T-cell (primary cell): ENCODE data around the gene PTPRB. TPM values are rescaled to one million over a fixed set of nuclear protein-coding genes. Genes with fewer than 3 reads are reported as not detected.
A peak's percentile ranks its signal among the peaks of the same experiment; 100 is the strongest.

ENCODE experiments used
- ATAC-seq, 4 experiments: fragments of 200-7000 bp in 3 of 4; fragments of 150-1000 bp in 1 of 4; cut with Tn5 transposase; replicated peaks in 1 of 4; 1 replicate in 3 of 4; 2 replicates in 1 of 4; pipeline ENCODE4 v1.10.0; 2021; ENCODE audit warnings: moderate library complexity in 3 of 4, mild to moderate bottlenecking in 2 of 4, moderate number of reproducible peaks in 1 of 4
- CTCF ChIA-PET, 2 donors: fragments of 300-600 bp; sonication (Branson Sonifier 250); formaldehyde crosslinking; loops; one replicate each; lab custom pipeline; 2022; ENCODE audit warnings: antibody characterized with exemption in 2 of 2; lab: Charles Lee
- POLR2A ChIA-PET, 2 donors: fragments of 300-600 bp; sonication (Branson Sonifier 250); formaldehyde crosslinking; loops; one replicate each; lab custom pipeline; 2022; ENCODE audit warnings: antibody characterized with exemption in 2 of 2; lab: Charles Lee
- DNase-seq, 35 experiments: peaks; one replicate each; pipeline versions ENCODE4 v3.0.0 to v3.0.0-alpha.2; 2013 to 2023
- H3K27ac ChIP-seq: one replicate; pipeline ENCODE4 v1.5.1; 2013; ENCODE audit warnings: low read length
- H3K27me3 ChIP-seq, 2 experiments: replicated peaks in 1 of 2; 1 replicate in 1 of 2; 2 replicates in 1 of 2; pipeline versions ENCODE4 v1.6.1 to v1.7.0; 2013; ENCODE audit warnings: low read length in 1 of 2, mixed read lengths in 1 of 2; ENCODE audit not compliant: control insufficient read depth in 2 of 2, insufficient read depth in 2 of 2; ENCODE audit errors: extremely low read depth in 1 of 2
- H3K36me3 ChIP-seq, 2 donors: 1 replicate in 1 of 2; 2 replicates in 1 of 2; pipeline versions ENCODE4 v1.6.1 to v1.7.0; 2013; ENCODE audit warnings: low read length in 1 of 2; ENCODE audit not compliant: control insufficient read depth in 2 of 2, insufficient read depth in 1 of 2; ENCODE audit errors: extremely low read depth in 1 of 2
- H3K4me1 ChIP-seq, 2 experiments: 1 replicate in 1 of 2; 2 replicates in 1 of 2; pipeline versions ENCODE4 v1.6.1 to v1.7.0; 2013; ENCODE audit warnings: low read length in 2 of 2, mixed read lengths in 1 of 2; ENCODE audit not compliant: insufficient read depth in 2 of 2, control insufficient read depth in 1 of 2; ENCODE audit errors: extremely low read depth in 1 of 2
- H3K4me3 ChIP-seq, 2 donors: 1 replicate in 1 of 2; 2 replicates in 1 of 2; pipeline versions ENCODE4 v1.5.1 to v1.7.0; 2013; ENCODE audit warnings: mild to moderate bottlenecking in 2 of 2, low read length in 1 of 2, moderate library complexity in 1 of 2; ENCODE audit not compliant: control insufficient read depth in 1 of 2; ENCODE audit errors: extremely low read depth in 1 of 2
- H3K9me3 ChIP-seq: 2 replicates; pipeline ENCODE4 v1.7.0; 2013
- H3K27ac Mint-ChIP-seq, 2 donors: one replicate each; pipeline ENCODE4 v1.8.0; 2020 to 2021; ENCODE audit warnings: mild to moderate bottlenecking in 2 of 2, mixed read lengths in 2 of 2
- H3K27me3 Mint-ChIP-seq, 2 donors: one replicate each; pipeline ENCODE4 v1.8.0; 2021 to 2022; ENCODE audit warnings: mixed read lengths in 2 of 2
- H3K36me3 Mint-ChIP-seq: one replicate; pipeline ENCODE4 v1.8.0; 2021; ENCODE audit warnings: mixed read lengths
- H3K4me1 Mint-ChIP-seq, 3 donors: one replicate each; pipeline ENCODE4 v1.8.0; 2020 to 2022; ENCODE audit warnings: mixed read lengths in 3 of 3, mild to moderate bottlenecking in 1 of 3
- H3K4me3 Mint-ChIP-seq, 3 donors: one replicate each; pipeline ENCODE4 v1.8.0; 2020 to 2022; ENCODE audit warnings: mild to moderate bottlenecking in 3 of 3, mixed read lengths in 3 of 3, moderate library complexity in 3 of 3
- H3K9me3 Mint-ChIP-seq, 3 donors: one replicate each; pipeline ENCODE4 v1.8.0; 2020 to 2022; ENCODE audit warnings: mixed read lengths in 3 of 3
- WGBS: methylation state at CpG from one replicate; pipeline ENCODE4 v1.1.5; 2013; ENCODE audit warnings: missing lambda C conversion rate; ENCODE audit not compliant: insufficient coverage; 5-methylcytosine and 5-hydroxymethylcytosine counted together
- total RNA-seq, 35 experiments: library from RNA in 6 of 35; stranded (reverse) in 6 of 35; fragments of 120-200 nt in 1 of 35; gene quantifications; one replicate each; pipeline versions ENCODE4 v1.2.1 to v1.2.4 and lab custom pipeline; 2013 to 2026

Gene PTPRB
- total RNA-seq, 5 donors from 2014 or later (not counting 1 experiment from before 2014, with no cell fraction given), result 0.06 to 0.30 (median 0.16) TPM; not detected in 1

DNA sequence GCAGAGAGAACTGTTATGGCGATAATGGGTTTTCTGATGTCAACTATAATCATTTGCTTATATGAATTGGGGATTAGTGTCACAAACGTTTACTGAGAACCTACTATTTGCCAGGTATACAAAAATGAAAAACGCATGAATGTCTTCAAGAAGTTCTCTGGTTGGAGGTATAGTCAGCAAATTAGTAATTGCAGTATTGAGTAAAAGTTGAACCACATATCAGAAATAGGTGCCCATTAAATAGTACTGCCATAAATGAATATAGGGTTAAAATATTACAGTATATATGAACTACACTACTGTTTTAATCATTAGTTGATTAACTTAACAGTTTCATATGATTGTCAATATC lies 60.0 kb downstream of the PTPRB start:
- Mint-ChIP-seq H3K27me3 (peaks cover 5 to 24% of the 10 kb centered on the region in 2 donors), H3K9me3 (no peaks in the 10 kb centered on the region), H3K36me3 (no peaks in the 10 kb centered on the region), H3K4me1 (no peaks in the 10 kb centered on the region), H3K27ac (no peak overlapping the region), H3K4me3 (no peak overlapping the region)
- CTCF ChIA-PET, result interaction anchor here (0.8 to 2.6 kb wide), 13 partner anchors 13 to 698 kb away, joined by 3 to 36 read pairs (median 7); no protein-coding TSS in a partner anchor
- Histone ChIP-seq H3K4me1 (no peaks in the 10 kb centered on the region), H3K4me3 (no peak overlapping the region), H3K27ac (no peak overlapping the region), H3K27me3 (no peaks in the 10 kb centered on the region), H3K36me3 (no peaks in the 10 kb centered on the region), H3K9me3 (no peaks in the 10 kb centered on the region)
- no CpG with 5 or more reads among the region's 3 CpGs for WGBS
- DNase-seq, result no peak
- ATAC-seq, result no peak
- POLR2A ChIA-PET, result no interaction called here

DNA sequence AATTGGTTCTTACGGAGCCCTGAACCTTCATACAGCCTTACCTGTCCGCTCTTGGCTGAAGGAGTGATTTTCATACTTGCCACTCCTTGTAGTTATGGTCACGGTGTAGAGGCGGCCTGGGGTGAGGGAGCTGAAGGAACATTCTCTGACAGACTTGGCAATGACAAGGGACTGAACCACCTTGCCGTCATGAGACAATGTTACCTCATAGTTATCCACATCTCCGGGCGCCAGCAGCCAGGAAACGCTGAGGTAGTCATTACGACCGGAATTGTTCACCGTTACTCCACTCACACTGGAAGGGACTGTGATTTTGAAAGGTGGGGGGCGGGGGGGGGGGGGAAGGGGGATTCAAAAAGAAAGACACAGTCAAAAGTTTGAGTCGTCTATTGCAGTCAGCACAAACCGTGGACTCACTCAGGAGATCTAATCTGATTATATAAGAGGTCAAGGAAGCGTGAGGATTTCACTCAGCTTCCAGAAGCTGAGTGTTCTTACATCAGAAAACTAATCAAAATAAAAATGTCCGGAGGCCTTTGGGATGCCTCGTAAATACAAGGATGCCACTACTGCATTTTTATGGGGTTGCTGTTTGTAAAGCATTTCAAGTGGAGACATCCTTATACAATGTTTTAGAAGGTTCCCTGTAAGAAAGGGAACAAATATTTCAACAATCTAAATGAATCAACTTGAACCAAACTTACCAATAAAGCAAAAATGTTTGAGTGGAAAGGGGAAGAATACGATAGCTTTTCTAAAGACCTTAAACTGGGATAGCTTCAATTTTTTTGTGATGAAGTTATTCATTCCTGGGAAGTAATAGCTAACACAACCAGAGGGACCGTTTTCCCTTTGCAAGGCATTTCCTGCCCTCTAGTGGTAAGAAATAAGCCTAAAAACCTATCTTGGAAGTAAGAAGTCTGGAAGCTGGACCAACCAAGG lies 60.6 kb downstream of the PTPRB start:
- WGBS, result no CpG with 5 or more reads among the region's 19 CpGs
- Mint-ChIP-seq H3K36me3 (no peaks in the 10 kb centered on the region), H3K4me1 (no peaks in the 10 kb centered on the region), H3K9me3 (no peaks in the 10 kb centered on the region), H3K4me3 (no peak overlapping the region), H3K27me3 (peaks cover 5 to 24% of the 10 kb centered on the region in 2 donors), H3K27ac (no peak overlapping the region)
- DNase-seq (peak in 1 of 35 experiments; percentile 61), ATAC-seq (no peak)
- no peaks in the 10 kb centered on the region for H3K36me3 ChIP-seq
- no peaks in the 10 kb centered on the region for H3K9me3 ChIP-seq
- no peaks in the 10 kb centered on the region for H3K4me1 ChIP-seq
- no peak overlapping the region for H3K4me3 ChIP-seq
- no peak overlapping the region for H3K27ac ChIP-seq
- H3K27me3 ChIP-seq, result no peaks in the 10 kb centered on the region
- POLR2A ChIA-PET, result no interaction called here
- CTCF ChIA-PET, result interaction anchor here (0.6 to 2.6 kb wide), 16 partner anchors 13 to 700 kb away, joined by 3 to 36 read pairs (median 6); no protein-coding TSS in a partner anchor

DNA sequence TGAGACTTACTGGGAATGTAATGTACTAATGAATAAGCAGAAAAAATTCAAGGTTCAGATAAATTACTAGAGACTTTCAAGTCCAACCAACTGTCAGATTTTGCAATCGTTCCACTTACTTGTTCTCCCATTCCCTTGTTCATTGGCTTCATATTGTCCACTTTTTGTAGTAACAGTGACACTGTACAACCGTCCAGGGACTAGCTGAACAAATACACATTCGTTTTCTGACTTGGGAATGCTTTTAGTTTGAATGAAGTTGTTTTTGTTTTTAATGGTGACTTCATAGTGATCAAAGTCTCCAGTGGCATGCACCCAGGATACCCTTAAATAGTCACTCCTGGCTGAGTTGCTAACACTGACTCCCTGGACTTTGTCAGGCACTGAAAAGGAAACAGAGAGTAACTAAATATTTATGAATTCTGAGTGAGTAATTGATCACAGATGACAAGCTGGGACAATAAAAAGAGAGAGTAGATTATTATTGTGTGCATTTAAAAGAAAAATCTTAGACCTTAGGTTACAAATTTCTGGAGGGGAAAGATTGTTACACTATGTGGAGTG lies 65.4 kb downstream of the PTPRB start:
- no peak overlapping the region for H3K4me3 Mint-ChIP-seq
- H3K4me3 ChIP-seq, result no peak overlapping the region
- peaks cover 0 to 2% of the 10 kb centered on the region in 2 experiments for H3K27me3 ChIP-seq
- DNase-seq, result no peak
- CTCF ChIA-PET, result interaction anchor here in 1 of 2 donors (0.6 to 0.7 kb wide), 2 partner anchors 16 to 695 kb away, joined by 3 to 5 read pairs; no protein-coding TSS in a partner anchor
- H3K9me3 Mint-ChIP-seq, result no peaks in the 10 kb centered on the region
- WGBS, result 38% methylated on average over 1 of the region's 3 CpGs
- no peak for ATAC-seq
- H3K27ac Mint-ChIP-seq, result no peak overlapping the region
- H3K36me3 Mint-ChIP-seq, result no peaks in the 10 kb centered on the region
- H3K36me3 ChIP-seq, result no peaks in the 10 kb centered on the region
- H3K4me1 Mint-ChIP-seq, result no peaks in the 10 kb centered on the region
- no peaks in the 10 kb centered on the region for H3K4me1 ChIP-seq
- H3K27me3 Mint-ChIP-seq, result peaks cover 3 to 9% of the 10 kb centered on the region in 2 donors
- no peak overlapping the region for H3K27ac ChIP-seq
- POLR2A ChIA-PET, result interaction anchor here in 1 of 2 donors (0.7 kb wide), 1 partner anchor 51 kb away, joined by 12 read pairs; no protein-coding TSS in a partner anchor
- no peaks in the 10 kb centered on the region for H3K9me3 ChIP-seq

DNA sequence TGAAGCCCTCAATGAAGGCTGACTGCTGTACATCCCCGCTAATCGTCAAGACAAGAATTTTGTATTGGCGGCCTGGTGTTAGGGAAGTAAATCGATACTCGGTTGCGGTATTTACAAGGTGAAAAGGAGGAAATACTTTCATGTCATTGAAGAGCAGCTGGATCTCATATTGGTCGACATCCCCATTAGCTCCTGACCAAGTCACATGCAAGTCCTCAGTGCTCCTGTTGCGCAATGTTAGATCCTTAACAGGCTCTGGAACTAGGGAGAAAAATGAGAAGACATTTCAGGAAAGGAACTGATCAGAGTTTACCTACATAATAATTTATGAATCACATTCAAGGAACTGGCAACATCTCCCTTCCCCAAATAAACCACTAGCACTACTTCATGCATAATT lies 66.2 kb downstream of the PTPRB start:
- no peaks in the 10 kb centered on the region for H3K36me3 ChIP-seq
- no peaks in the 10 kb centered on the region for H3K4me1 ChIP-seq
- H3K4me3 ChIP-seq, result no peak overlapping the region
- ATAC-seq, result no peak
- Mint-ChIP-seq H3K9me3 (no peaks in the 10 kb centered on the region), H3K27me3 (peaks cover 3 to 9% of the 10 kb centered on the region in 2 donors), H3K36me3 (no peaks in the 10 kb centered on the region), H3K4me3 (no peak overlapping the region), H3K4me1 (no peaks in the 10 kb centered on the region), H3K27ac (no peak overlapping the region)
- POLR2A ChIA-PET, result no interaction called here
- CTCF ChIA-PET, result no interaction called here
- H3K9me3 ChIP-seq, result no peaks in the 10 kb centered on the region
- WGBS, result 96% methylated on average over 6 of the region's 8 CpGs
- peaks cover 0 to 2% of the 10 kb centered on the region in 2 experiments for H3K27me3 ChIP-seq
- DNase-seq, result no peak
- no peak overlapping the region for H3K27ac ChIP-seq

DNA sequence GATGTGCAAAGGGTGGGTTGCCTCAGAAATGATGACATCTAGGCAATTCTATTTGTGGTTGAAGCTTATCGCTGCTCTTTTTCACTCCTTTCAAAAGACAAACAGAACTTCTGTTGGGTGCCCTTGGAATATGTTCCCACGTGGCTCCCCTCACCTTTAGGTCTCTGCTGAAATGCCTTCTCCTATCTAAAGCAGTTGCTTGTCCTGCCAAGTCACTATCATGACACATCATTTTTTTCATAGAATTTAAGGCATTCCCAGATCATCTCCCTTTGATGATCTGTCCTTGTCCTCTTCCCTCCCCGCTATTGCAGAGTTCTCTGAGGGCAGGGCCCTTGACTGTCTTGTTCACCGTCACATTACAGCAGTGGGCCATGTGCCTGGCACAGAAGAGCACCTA lies 75.7 kb downstream of the PTPRB start:
- DNase-seq (no peak), ATAC-seq (no peak)
- Histone ChIP-seq H3K36me3 (no peaks in the 10 kb centered on the region), H3K4me1 (no peaks in the 10 kb centered on the region), H3K27ac (no peak overlapping the region), H3K4me3 (no peak overlapping the region), H3K27me3 (no peaks in the 10 kb centered on the region), H3K9me3 (no peaks in the 10 kb centered on the region)
- CTCF ChIA-PET, result no interaction called here
- Mint-ChIP-seq H3K9me3 (no peaks in the 10 kb centered on the region), H3K36me3 (no peaks in the 10 kb centered on the region), H3K27me3 (peaks cover 2 to 18% of the 10 kb centered on the region in 2 donors), H3K4me3 (no peak overlapping the region), H3K4me1 (no peaks in the 10 kb centered on the region), H3K27ac (no peak overlapping the region)
- WGBS, result 63% methylated on average over 3 of the region's 4 CpGs
- POLR2A ChIA-PET, result no interaction called here

DNA sequence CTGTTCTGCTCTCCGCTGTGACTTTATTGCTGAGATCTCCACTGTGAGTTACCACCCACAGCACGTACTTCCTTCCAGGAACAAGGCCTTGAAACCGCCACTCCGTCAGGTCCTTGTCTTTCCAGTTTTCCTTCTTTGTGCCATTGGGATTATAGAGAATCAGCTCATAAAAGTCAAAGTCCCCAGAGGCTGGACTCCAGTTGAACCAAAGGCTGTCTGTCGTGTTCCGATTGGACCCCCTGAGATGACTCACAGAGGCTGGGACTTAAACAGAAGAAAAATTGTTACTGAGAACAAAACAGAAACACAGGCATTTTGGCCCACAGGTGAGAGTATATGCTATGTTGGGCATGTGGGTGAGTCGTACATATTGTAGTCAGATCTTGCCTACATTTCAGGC lies 76.6 kb downstream of the PTPRB start:
- Mint-ChIP-seq H3K4me3 (no peak overlapping the region), H3K36me3 (no peaks in the 10 kb centered on the region)

More for the DNA sequence above, 76.6 kb downstream of the PTPRB start:
- CTCF ChIA-PET, result interaction anchor here in 1 of 2 donors (0.6 kb wide), 1 partner anchor 8 kb away, joined by 3 read pairs; no protein-coding TSS in a partner anchor
- Histone ChIP-seq H3K27ac (no peak overlapping the region), H3K27me3 (no peaks in the 10 kb centered on the region), H3K4me3 (no peak overlapping the region), H3K4me1 (no peaks in the 10 kb centered on the region), H3K9me3 (no peaks in the 10 kb centered on the region), H3K36me3 (no peaks in the 10 kb centered on the region)
- ATAC-seq, result no peak
- DNase-seq, result no peak
- H3K4me1 Mint-ChIP-seq, result no peaks in the 10 kb centered on the region
- H3K27me3 Mint-ChIP-seq, result peaks cover 2 to 16% of the 10 kb centered on the region in 2 donors
- no peaks in the 10 kb centered on the region for H3K9me3 Mint-ChIP-seq
- WGBS, result 100% methylated on average over 3 of the region's 7 CpGs
- no peak overlapping the region for H3K27ac Mint-ChIP-seq
- POLR2A ChIA-PET, result no interaction called here
